NCI-H460 (cell line): ENCODE measurements around the gene MAP7D1. TPM values are rescaled to one million over a fixed set of nuclear protein-coding genes. Genes with fewer than 3 reads are reported as not detected.
"Not testable (repeated sequence)": the region's sequence is repeated elsewhere in the genome, so short reads cannot be mapped to it uniquely, and the experiment has no call there.

Experiments
- DNase-seq: peaks from one replicate; pipeline ENCODE4 v3.0.0-alpha.2; 2016; ENCODE audit warnings: low read depth; ENCODE audit errors: extremely low read depth
- total RNA-seq: library from RNA; depleted of rRNA; stranded (reverse); fragments of >200 nt; shearing (Covaris generic); gene quantifications from 2 replicates; pipeline ENCODE4 v1.2.3, GENCODE V29; 2014

Gene MAP7D1
- total RNA-seq, 1 experiment from 2014 or later = 33.7 TPM

GRCh38 chr1:36150296-36151133, 5.4 kb upstream of the MAP7D1 start:
- peak; percentile 88 for DNase-seq

- DNase-seq = no peak
These were observed 4.7 kb upstream of the MAP7D1 start for GRCh38 chr1:36151134-36151844.

GRCh38 chr1:36151845-36152203, 4.1 kb upstream of the MAP7D1 start:
- DNase-seq = no peak

DNA sequence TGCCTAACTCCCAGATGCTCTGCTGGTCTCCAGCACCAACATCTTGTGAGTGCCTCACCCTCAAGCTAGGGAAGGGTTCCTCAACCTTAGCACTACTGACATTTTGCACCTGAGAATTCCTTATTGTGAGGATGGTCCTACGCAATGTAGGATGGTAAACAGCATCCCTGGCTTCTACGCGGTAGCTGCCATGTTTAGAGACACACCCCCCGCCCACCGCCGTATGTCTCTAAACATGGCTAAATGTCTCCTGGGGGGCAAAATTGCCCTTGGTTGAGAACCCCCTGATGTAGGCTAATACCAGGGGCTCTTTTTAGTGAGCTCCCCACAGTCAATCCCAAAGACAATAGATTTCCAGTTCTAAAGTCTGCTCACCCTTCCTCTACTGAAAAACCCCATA, 2.5 kb upstream of the MAP7D1 start:
- no peak for DNase-seq

DNA sequence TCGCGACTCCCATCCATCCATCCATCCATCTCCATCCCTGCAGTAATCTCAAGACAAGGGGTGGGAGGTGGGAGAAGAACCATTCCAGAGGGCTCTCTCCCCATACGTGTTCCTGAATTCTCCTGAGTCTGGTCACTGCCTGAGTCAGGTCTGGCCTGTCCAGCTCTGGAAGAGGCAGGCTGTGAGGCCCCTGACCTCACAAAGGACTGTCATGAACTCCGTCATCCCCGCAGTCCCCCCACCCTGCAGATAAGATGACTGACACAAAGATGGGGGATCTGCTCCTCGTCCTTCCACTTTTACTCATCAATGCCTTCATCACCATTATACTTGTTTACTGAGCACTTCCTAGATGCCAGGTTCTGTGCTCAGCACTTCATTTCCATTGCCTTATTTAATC, 1.6 kb upstream of the MAP7D1 start:
- no peak for DNase-seq

DNA sequence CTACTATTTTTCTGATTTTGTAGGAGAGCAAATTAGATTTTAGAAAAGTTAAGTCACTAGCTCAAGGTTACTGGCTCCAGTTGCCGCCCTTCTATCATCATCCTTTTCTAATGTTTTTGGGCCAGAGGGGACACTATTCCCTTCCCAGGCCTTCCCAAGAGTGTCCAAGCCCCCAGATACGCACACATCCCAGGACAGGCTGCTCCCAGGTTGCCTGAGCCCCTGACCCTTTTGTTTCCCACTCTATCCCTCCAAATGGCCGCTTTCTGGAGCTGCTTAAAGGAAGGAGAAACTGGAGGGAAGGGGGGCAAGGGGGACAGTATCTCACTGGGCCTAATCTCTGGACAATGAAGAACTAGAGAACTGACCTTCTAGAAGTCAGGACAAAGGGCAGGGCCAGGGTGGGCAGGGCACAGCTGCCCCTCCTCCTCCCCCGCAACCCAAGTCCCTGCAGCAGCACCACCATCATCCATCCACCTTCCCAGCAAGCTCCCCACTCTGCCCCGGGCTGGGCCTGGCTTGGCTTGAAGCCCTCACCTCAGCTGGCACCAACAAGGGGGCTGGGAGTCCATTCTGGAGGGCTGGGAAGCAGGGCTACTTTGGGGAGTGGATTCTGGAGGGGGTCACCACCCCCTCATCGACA, 1.1 kb upstream of the MAP7D1 start:
- no peak for DNase-seq

- no peak for DNase-seq
These were observed 562 bp downstream of the MAP7D1 start for GRCh38 chr1:36156329-36157114.

- no peak for DNase-seq
These were observed 1.3 kb downstream of the MAP7D1 start for GRCh38 chr1:36157115-36157903.

GRCh38 chr1:36157973-36158826, 2.2 kb downstream of the MAP7D1 start:
- DNase-seq = no peak

- not testable (repeated sequence) for DNase-seq
These were observed 2.9 kb downstream of the MAP7D1 start for GRCh38 chr1:36158827-36159252.

DNA sequence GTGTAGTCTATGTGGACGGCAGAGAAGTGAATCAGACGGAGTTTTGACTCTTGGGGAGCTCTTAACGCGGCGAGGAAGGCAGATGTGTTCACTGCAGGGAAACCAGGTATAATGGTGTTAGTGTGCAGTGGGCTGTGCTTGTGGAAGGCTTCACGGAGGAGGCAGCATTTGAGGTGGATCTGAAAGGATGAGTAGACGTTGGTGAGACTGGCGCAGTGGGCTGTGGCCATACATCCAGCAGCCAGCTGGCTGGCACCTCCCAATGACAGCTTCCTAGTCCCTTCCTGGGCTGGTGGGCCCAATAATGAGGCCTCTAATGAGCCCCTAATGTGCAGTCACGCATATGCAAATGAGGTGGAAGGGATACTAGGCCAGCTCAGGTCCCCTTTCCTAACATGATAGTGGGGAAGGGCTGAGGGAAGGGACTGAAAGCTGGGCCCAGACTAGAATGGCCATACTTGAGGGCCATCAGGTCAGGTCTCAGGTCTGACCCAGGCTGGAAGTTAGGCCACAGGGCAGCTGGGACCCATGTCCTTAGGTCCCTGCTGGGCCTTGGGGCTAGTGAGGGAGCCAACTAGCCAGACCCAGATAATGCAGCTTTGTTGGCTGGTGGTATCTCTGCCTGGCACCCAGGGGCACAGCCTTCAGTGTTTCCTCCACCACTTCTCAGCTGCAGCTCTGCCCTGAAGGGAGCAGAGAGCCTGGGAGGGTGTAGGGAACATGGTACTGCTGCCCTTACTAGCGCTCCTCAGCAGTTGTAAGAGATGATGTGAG, 3.8 kb downstream of the MAP7D1 start:
- no peak for DNase-seq

- no peak for DNase-seq
These were observed 4.5 kb downstream of the MAP7D1 start for GRCh38 chr1:36160388-36160948.

GRCh38 chr1:36160949-36161485, 5.1 kb downstream of the MAP7D1 start:
- DNase-seq = no peak

- no peak for DNase-seq
These were observed 5.9 kb downstream of the MAP7D1 start for GRCh38 chr1:36161641-36162531.

DNA sequence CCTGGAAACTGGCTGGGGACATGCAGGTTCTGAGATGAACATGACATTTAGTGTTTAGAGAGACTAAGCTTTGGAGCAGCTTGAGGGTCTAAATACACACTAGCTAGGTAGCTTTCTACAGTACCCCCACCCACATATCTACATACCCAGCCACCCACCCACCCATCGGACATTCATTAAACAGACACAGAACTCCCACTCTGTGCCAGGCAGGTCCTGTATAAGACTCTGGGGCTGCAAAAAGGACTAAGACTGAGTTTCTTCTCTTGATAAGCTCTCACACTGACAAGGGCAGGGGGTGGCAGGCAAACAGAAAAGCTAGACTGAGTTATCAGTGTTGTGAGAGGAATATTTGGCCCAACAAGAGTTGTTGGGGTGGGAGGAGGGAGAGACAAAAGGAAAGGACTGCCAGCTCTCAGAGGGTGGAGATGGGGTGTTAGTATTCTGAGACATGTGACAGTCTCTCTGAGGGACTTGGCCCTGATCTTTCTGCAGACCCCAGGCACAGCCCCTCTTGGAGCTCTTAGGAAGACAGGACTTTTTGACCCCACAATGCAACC, 6.8 kb downstream of the MAP7D1 start:
- DNase-seq = no peak

DNA sequence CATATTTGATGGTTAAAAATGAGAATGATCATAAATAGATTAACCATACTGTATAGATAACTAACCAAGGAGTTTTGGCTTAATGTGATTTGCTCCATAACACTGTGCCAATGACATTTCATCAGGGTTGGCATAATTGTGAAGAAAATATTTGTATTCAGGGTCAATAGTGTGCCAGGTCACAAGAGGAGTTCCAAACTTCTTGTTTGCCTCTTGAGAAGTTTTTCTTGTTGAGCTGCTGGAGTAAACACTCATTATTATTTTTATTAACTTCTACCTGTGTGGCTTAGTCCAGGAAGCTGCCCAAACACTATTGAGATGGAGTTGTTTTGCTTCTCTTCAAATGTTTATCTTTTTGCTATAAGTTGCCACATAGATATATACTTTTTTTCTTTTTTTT, 7.5 kb downstream of the MAP7D1 start:
- no peak for DNase-seq
